ENCODE results near the gene ERC2.
"Not testable (repeated sequence)": the region's sequence is repeated elsewhere in the genome, so short reads cannot be mapped to it uniquely, and the experiment has no call there.

DNA sequence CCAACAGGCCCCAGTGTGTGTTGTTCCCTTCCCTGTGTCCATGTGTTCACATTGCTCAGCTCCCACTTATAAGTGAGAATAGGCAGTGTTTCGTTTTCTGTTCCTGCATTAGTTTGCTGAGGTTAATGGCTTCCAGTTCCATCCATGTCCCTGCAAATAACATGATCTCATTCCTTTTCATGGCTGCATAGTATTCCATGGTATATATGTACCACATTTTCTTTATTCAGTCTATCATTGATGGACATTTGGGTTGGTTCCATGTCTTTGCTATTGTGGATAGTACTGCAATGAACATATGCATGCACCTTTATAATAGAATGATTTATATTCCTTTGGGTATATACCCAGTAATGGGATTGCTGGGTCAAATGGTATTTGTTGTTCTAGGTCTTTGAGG is 452.9 kb downstream of the ERC2 start:
- TF ChIP-seq CTCF (IDR thresholded peaks at IDR 0.05; ENCODE audit: insufficient read depth, low read depth, low read length); EZH2 (IDR thresholded peaks at IDR 0.05; ENCODE audit: insufficient read depth, low read length): not testable (repeated sequence)

Measured in astrocyte (in vitro differentiated cells and primary cell).